ENCODE data around the gene WDR91. TPM values are rescaled to one million over a fixed set of nuclear protein-coding genes. Genes with fewer than 3 reads are reported as not detected.
A peak's percentile ranks its signal among the peaks of the same experiment; 100 is the strongest.

The WDR91 gene
- total RNA-seq, 1 experiment from 2014 or later = 8.4 TPM

DNA sequence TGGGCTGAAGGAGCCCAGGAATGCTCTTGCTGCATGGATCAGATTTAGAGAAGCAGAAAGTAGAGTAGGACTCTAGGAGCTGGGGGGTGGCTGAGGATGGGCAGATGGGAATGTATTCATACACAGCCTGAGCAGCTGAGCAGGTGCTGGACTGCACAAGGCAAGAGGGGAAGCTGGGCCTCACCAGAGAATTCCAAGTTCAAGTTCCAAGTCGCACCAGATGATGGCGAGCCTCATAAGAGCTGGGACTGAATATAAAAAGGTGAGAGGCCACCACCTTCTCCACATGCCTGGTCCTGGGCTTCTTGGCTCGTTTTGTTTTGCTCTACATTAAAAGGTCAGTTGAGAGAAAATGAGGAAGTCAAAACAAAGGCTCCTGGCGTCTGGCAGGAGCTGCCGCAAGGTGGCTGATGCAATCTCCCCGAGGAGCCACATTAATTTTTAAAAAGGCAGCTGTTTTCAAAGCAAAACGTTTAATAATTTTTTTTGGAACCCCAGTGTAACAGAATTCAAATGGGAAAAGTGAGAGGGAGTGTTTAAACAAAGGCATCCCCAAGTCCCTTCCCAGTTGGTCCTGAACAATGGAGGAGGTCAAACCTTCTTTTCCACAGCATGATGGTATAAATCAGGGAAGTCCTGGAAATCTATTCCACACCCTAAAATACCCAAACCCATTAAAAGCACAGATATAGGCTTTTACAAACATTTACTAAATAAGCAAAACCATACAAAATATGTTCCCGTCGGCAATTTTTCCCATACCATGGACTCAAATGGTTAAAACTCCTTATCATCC, 50.3 kb downstream of the WDR91 start:
- no peak for DNase-seq (ENCODE audit: low read depth)

DNA sequence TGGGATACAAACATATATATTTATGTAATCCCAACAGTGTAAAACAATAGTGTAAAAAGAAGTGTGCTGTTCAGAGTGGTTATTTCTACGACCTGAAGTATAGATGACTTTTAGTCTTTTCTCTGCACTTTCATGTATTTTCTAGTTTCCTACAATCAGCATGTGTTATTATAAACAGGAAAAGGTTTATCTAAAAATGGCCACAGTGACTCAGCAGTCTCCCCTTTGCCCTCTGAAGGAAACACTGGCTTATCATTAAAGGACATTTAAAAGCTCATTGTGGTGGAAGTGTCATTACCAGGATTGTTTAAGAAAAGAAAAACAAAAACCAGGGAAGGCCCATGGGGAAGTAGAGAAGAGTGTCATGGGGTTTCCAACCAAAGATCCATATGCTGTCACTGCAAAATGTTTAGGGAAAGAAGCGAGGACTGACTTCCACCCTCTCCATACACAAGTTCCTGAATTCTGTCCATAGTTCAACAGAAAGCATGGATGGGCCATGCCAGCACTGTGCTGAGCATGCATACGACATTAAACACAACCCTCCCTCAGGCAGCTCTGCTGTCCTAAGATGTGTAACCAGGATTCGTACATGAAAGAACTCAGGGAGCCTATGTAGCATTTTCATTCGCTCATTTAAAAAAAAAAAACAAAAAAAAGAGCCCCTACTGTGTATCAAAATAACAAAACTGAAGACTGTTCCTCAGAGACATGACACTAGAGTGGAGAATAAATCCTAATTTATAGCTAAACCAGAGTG, 51.0 kb downstream of the WDR91 start:
- peak; percentile 72 for DNase-seq (ENCODE audit: low read depth)

DNA sequence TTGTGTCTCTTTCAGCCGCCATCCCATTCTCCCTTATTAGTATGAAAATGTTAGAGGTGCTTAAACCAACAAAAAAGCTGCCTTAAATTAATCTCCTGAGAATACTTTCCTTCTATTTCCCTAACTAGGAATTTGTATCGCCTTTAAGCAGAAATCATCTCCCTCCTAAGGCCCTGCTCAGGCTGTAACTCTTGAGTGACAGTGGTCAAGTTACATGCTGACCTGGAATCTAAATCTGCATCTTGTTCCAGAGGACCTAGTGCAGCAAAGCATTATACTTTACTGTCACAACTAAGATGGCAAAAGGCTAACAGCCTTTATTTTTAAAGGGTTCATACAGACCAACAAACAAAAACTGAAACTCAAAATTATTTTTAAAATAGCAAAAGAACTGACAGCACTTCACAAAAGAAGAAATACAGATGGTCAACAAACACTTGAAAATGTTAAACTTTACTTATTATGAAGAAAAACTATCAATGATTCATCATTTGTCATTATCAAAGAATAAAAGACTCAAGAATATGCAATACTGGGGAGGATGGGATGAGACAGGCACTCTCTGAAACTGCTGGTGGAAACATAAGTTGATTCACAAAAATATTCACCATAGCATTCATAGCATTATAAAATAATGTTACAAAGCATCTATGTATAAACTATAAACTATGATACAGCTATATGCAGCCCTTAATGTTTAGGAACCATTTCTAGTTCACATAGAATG, 51.8 kb downstream of the WDR91 start:
- no peak for DNase-seq (ENCODE audit: low read depth)

DNA sequence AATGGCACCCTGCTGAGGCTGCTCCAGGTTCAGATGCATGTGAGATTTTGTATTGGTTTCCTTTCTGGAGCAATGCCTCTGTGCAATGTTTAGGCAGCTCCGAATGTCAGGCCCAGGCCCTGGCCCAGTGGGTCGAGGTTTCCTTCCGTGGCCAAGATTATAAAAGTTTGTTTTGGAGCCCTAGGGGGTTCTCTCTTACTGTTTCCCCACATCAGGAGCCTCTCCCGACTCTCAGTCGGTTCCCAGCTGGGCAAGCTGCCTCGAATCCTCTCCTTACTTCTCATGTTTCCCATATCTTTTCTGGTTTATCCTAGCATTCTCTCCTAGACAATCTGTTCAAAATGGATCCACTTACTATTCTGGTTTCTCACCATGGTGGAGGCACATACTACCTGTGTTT, 52.5 kb downstream of the WDR91 start:
- no peak for DNase-seq (ENCODE audit: low read depth)

DNA sequence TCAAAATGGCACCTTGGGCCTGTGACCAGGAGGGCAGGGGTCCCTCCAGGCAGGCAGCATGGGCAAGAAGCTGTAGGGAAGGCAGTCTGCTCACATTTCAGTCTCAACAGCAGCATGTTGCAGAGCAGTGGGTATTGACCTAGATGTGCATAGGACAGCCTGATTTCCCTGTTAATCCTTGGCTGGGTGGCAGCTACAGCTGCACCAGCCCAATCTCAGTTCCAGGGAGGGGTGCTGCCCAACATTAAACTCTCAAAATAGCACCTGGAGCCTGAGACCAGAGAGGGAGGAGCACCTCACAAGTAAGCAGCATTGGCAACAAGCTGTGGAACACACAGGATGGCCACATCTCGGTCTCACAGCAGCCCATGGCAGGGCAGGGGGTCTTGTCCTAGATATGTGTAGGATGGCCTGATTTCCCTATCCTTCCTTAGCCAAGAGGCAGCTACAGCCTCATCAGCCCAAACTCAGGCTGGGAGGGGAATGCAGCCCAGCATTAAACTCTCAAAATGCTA, 53.1 kb downstream of the WDR91 start:
- no peak for DNase-seq (ENCODE audit: low read depth)

DNA sequence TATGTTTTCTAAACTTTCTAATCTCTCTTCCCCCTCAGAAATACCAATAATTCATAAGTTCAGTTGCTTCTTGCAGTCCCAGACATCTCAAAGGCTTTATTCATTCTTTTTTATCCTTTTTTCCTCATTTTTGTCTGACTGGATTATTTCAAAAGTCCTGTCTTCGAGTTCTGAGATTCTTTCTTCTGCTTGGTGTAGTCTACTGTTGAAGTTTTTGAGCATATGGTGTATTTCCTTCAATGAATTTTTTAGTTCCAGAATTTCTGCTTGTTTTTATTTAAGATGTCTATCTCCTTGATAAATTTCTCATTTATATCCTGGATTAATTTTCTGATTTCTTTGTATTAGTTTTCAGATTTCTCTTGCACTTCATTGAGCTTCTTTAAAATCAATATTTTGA, 55.0 kb downstream of the WDR91 start:
- DNase-seq (ENCODE audit: low read depth) = no peak

DNA sequence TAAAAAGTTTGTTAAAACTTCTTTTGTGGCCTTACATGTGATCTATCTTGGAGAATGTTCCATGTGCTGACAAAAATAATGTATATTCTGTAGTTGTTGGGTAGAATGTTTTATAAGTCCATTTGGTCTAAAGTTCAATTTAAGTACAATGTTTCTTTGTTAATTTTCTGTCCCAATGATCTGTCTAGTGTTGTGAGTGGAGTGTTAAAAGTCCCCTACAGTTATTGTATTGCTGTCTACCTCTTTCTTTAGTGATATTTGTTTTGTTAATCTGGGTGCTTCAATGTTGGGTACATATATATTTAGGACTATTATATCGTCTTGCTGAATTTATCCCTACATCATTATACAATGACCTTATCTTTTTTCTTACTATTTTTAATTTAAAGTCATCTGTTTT, 56.6 kb downstream of the WDR91 start:
- DNase-seq (ENCODE audit: low read depth) = no peak

DNA sequence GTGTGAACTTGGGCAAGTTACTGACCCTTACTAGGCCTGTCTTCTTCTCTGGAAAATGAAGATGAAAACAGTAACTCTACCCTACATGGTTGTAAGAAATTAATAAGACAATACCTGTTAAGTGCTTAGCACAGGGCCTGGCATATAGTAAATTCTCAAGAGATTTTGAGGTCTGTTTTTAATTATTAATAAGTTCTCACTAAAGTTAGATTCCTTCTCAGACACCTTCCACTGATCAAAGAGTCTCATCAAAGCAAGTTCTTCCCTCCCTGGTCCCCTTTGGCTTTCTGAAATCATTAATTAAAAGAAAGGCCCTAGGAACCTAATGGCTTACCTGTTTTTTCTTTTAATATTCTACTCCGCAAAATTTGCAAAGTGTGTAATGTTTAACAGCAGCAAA, 58.9 kb downstream of the WDR91 start:
- DNase-seq (ENCODE audit: low read depth) = no peak

DNA sequence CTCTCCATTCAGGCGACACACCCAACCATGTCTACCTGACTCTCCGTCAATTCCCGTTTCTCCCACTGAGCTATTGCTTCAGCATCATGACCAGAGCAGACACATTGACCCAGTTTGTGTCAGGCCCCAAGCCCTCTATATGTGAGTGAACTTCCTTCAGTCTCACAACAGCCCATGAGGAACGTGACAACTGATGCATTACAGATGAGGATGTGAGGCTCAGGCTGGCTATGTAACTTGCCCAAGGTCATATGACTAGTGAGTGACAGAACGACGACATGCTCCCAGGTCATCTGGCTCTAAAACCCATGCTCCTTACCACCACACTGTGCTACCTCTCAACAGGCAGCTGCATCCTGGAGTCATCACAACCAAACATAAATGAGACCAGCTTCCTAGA, 59.8 kb downstream of the WDR91 start:
- no peak for DNase-seq (ENCODE audit: low read depth)

DNA sequence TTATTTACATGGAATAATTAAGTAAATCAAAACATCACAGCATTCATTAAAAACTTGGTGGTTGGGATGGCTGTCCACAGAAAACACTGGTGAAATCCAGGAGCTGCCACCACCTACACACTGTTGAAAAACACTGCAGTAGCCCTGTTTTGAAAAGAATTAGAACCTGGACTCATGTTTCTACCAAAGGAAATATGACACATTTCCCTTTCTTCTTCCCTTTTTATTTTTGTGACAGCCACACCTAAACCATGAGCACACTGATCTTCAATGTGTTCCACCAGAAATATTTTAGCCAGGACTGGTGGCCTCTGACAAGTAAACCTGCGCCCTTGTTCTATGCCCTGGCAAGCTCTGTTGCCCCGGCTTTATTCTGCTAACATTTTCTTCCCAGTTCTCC, 60.2 kb downstream of the WDR91 start:
- DNase-seq (ENCODE audit: low read depth) = no peak

DNA sequence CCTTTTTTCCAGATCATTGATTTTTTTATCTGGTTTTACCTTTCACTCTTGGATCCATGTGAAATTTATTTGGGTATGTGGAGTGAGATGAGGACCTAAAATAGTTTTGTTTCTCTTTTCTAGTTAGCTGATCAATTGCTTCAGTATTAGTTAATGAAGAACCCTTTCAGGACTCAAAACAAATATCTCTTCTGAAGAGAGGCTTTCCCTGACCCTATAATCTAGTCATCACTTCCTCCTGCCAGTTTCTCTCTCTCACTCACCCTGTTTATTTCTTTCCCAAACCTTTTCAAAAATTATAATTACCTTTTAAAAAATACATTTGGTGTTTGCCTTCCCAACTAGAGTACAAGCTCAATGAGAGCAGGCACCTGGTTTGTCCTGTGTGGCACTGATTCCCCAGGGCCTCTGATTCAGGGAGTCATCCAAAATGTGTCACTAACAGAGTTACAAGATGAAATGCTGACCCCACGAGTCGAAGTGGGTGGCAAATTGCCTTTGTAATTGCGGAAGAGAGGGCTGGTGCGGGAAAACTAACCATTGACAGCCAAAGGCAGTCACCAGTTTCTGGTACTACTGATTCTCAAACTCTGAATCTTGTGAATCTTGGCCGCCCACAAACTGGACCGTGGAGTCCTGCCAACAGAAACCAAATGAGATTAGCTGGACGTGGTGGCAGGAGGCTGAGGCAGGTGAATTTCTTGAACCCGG, 61.1 kb downstream of the WDR91 start:
- DNase-seq (ENCODE audit: low read depth) = no peak

DNA sequence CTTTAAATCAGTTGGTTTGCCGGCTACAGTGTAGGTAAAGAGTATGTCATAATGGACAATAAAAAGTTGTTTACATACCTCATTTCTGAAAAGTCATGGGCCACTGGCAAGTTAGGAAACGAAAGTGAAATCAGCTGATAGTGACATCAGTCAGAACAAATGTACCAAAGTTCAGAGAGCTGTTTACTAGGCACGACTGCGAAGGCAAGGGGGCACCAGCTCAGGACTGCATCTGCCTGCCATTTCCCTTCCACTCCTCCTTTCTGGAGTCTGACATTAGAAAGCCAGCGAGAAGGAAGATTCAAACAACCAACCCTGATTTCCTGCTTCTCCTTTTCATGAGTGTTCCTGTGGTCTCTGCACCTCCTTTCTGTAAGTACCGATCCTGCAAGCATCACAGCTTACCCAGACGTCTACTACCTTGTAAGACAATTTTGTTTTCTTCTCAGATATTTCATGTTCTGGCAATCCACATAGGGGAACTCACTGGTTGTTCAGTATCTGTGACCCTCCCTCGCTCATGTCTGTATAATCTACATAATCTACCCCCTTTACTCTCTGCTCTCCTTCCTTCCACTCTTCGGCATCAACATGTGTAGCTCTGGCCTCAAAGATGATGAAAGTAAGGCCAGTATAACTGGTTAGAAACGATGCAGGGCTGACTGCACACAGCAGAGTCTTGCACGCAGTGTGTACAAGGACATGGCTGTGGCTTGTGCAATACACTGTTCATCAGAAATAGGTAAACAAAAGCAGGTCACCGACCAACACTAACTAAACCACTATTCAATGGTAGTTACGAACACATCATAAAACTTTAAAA, 63.2 kb downstream of the WDR91 start, which contains the start of gene TMEM140:
Gene TMEM140, plus strand, starts transcription at position 174 of the 823 bp plus-strand sequence. CDS start 16,370 bp downstream, outside the sequence.
- peak; percentile 75 for DNase-seq (ENCODE audit: low read depth)

DNA sequence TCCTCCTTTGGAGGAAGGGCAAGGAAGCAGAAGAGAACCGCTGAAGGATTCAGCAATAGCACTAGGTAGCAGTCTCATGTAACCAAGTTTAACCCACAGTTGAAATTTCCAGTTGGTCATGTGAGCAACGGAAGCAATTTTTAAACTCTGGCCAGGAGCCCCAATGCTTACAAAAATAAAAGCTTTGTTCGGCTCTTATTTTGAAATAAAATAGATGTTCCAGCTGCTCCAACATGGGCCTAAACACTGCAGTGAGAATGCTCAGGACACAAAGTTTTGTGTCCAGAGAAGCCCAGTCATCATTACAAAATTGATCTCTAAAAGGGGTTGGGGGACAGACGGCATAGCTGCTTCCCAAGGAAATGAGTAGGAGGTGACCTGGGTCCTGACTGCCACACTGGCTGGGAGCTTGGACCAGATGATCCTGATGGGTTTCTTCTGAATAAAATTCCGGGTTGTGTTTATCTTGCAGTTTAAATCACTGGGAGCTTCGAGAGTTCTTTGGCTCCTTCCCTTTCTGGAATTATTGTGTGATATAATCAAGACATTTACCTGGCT, 63.9 kb downstream of the WDR91 start:
- peak; percentile 71 for DNase-seq (ENCODE audit: low read depth)

DNA sequence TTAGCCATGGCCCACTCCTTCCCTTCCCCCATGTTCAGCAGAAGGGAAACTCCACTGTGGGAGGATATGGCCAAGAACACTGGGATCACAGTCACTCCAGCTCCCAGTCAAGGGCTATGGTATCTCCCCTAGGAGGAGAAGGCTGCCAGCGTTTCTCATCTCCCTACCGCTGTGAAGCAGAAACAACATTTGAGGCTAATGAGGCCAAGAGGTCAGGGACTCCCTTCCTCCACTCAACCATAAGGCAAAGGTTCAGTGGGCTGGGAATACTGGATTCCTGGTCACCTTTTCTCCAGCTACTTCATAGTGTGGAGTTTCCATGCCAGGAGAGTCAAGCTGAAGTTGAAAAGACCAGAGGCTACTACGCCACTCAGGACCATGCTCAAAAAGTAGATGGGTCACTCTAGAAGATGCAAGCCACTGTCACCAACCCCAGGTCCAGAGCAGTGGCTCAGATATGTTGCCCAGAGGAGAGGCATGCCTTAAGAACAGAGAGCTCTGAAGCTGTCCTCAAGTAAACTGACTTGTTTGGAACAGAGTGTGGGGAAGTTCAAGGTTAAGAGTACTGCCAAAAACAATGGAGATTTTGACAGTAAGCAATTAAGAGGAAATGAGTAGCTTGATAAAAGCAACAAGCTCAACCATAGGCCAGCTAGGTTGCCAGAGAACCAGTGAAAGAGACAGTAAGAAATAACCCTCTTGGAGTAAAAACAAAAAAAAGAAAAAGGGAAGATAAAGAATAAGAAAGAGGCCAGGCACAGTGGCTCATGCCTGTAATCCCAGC, 67.2 kb downstream of the WDR91 start:
- no peak for DNase-seq (ENCODE audit: low read depth)

Other genes with a start within 250 kb of the WDR91 start
- 0.98 and 3.5 TPM in 2 replicates for gene AGBL3, start 225.0 kb downstream of the WDR91 start, total RNA-seq (2014; rRNA removed; shearing (Covaris generic))
- gene TMEM140, start 63.5 kb downstream of the WDR91 start, total RNA-seq (2014; rRNA removed; shearing (Covaris generic)) = 7.1 and 7.6 TPM in 2 replicates
- gene CYREN, start 40.8 kb downstream of the WDR91 start, total RNA-seq (2014; rRNA removed; shearing (Covaris generic)) = 53.7 and 54.7 TPM in 2 replicates
- not detected in 2 replicates for gene STRA8, start 22.3 kb upstream of the WDR91 start, total RNA-seq (2014; rRNA removed; shearing (Covaris generic))